Pons (tissue), 1 donor: Measurements from ENCODE around the gene NBR1.
"Not testable (repeated sequence)": the region's sequence is repeated elsewhere in the genome, so short reads cannot be mapped to it uniquely, and the experiment has no call there.

Experiments used
- DNase-seq: peaks from one replicate; pipeline ENCODE4 v3.0.0-alpha.2; 2016; ENCODE audit warnings: low spot score

Gene NBR1

DNA sequence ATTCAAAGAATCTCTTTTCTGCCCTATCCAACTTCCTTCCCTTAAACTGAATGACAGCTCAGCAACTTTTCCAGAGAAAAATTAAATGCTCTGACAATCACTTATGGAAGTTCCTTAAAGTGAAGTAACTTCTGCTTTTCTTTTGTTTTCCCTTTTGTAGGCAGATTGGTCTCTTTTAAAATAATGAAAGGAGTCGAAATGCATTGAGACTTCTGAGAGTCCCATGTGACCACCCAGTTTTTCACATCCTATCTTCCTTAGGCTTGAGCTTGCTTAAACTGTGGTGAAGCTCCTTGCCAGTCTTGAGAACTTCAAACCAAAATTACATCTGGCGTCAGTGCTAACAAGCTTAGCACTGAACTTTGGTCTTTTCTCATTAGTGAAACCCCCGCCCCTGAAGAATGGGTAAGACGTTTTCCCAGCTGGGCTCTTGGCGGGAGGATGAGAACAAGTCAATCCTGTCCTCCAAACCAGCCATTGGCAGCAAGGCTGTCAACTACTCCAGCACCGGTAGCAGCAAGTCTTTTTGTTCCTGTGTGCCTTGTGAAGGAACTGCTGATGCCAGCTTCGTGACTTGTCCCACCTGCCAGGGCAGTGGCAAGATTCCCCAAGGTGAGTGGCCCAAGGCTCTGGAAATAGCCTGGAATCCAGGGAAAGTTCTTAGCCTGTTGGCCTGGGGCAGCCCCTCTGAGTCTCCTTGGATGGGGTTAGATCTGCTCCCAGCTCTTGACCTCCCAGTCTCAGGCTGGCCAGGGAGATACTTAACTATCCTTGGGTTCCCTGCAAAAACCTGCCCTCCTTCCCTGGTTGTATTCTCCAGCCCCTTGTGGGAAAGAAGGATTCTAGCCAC is 41.9 kb downstream of the NBR1 start:
- peak; percentile 69 for DNase-seq

DNA sequence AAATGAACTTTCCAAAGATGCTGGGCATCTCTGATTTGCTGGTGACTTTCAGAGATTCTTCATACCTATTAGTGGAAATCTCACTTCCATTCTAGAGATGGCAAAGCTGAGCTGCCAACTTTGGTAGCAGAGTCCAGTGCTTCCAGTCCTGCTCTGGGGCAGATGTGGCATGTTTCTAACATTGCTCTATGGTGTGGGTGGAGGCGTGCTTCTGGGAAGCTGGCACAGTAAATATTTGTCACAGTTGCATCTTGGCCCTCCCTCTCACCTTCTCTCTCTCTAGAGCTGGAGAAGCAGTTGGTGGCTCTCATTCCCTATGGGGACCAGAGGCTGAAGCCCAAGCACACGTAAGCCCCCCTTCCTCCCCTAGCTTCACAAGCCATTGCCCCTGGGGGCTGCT is 42.5 kb downstream of the NBR1 start:
- no peak for DNase-seq

DNA sequence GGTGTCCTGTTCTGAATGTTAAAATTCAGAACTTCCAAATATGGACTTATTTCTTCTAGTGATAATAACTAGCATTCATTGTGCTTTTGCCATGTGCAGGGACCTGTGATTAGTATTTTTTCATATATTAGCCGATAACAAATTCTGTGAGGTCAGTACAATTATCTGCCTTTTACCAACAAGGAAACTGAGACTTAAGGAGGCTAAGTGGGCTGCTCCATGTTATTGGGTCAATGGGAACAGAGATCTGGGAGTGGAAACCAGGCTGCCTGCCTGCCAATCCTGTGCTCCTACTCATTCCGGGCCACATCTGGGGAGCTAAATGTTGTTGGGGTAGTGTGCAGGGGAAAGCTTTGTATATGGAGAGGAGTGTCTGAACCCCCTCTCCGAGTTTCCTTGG is 44.3 kb downstream of the NBR1 start:
- no peak for DNase-seq

DNA sequence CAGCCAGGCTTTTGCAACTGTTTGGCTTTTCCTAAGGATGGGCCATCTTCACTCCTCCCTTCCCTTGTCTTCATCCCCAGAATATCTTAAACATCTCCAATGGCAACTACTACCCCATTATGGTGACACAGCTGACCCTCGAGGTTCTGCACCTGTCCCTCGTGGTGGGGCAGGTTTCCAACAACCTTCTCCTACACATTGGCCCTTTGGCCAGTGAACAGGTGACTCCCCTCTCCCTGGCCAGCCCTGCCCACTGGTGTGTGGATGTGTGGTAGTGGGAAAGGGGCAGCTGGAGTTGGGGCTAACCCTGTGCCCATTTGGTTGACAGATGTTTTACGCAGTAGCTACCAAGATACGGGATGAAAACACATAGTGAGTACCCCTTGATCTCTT is 45.4 kb downstream of the NBR1 start:
- no peak for DNase-seq

DNA sequence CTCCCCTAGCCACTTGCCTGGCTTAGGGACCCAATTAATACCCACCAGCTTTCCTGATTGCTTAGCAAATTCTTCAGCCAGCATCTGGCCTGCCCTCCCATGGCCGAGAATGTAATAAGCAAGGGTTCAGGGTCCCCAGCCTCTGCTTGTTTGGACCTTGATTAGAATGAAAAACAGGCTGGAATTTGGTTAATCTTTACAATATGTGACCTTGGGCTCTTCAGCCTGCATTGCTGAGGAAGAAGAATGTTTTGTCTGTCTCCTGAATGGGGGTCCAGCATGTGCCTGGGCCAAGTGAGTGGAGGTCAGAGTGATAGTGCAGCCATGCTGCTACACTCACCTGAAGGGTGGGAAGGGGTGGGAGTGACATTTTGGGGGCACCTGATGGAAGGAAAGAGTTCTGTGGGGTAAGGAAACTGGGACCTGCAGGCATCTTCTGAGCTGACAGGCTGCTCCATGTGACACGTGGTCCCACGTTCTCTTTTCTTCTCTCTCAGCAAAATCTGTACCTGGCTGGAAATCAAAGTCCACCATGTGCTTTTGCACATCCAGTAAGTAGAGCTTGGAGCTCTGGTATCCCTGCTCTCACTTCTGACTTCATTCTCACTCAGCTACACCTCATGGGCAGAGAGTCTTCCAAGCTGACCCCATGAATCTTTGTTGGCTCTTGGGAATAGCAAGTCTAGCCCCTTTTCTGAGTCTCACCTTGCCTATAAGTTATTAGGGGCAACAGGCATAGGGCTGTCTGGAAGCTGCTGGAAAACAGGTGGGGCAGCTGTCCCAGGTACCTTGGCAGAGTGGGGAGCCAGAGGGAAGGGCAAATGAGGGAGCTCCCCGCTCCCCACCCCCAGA is 46.0 kb downstream of the NBR1 start:
- no peak for DNase-seq

DNA sequence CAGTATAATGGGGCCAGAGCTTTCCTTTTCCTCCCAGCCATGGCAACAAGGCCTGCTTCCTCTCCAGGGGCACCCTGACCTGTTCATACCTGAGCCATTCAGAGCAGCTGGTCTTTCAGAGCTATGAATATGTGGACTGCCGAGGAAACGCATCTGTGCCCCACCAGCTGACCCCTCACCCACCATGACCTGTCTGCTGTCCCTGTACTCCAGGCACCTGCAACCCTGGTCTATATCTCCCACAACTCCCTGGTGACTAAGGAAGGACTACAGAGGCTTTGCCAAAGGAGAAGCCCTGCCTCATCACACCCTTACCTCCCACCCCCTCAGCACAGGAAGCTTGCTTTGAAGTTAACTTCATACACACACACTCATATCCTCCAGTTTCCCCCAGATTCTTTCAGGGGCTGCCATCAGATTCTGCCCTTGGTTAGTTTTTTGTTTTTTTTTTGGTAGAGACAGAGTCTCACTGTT is 46.6 kb downstream of the NBR1 start:
- no peak for DNase-seq

DNA sequence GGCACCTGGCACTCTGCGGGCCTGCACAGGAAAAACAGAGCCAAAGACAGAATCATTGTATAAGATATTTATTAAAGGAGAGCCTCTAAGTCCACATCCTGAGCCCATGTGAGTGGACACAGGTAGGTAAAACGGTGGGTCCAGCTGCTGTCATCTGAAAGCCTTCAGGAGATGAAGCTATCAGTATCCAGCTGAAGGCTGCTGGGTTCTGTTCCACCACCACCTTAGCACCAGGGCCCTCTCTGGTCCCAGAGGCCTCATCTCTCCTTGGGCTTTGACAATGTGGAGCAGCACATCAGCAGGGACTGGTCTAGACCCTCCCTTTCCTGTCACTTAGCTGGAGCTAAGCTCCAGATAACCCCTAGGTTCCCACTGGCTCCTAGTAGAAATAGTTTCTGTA is 48.0 kb downstream of the NBR1 start:
- DNase-seq: no peak

DNA sequence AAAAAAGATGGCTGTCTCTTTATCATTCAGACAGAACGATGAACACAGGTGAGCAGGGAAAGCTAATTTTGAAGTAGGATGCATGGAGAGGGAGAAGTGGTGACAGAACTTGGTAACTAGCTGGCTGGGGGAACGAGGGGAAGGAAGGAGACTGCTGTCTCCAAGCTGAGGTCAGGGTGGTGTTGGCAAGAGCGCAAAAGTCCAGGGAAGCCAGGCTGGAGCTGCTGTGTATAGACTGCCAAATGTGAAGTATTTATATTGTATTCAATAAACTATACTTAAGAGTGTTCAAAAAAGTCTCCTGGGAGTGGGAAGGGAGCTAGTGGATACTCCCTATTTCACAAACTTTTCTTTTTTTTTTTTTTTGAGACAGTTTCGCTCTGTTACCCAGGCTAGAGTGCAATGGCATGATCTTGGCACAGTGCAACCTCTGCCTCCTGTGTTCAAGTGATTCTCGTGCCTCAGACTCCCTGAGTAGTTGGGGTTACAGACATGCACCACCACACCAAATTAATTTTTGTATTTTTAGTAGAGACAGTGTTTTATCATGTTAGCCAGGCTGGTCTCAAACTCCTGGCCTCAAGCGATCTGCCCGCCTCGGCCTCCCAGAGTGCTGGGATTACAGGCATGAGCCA is 48.8 kb downstream of the NBR1 start:
- DNase-seq: no peak

DNA sequence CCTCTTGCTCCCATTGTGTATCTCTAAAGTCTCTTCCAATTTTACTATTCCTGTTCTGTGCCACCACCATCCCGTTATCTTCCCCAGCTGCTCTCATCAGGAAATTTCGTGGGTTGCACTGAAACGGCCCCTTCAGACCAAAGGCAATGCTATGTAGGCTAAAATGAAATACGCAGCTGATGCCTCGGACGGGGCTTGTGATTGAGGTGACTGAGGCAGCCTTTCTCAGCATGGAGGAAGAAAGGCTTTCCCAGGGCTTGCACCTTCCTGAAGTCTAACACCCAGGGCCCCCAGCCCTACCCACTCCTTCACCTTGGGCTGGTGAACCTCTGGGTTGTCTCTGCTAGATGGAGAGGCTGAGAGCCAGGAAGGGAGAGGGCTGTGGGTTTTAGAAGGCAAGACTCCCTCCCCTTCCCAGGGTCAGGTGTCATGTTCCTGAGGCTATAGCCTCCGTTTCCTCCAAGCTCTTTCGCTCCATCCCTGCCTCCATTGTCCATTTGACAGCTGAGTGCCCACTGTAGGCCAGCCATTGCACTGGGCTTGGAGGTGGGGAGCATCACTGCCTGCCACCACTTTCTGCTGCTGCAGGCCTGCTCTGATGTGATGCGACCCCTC is 49.6 kb downstream of the NBR1 start:
- DNase-seq: no peak

DNA sequence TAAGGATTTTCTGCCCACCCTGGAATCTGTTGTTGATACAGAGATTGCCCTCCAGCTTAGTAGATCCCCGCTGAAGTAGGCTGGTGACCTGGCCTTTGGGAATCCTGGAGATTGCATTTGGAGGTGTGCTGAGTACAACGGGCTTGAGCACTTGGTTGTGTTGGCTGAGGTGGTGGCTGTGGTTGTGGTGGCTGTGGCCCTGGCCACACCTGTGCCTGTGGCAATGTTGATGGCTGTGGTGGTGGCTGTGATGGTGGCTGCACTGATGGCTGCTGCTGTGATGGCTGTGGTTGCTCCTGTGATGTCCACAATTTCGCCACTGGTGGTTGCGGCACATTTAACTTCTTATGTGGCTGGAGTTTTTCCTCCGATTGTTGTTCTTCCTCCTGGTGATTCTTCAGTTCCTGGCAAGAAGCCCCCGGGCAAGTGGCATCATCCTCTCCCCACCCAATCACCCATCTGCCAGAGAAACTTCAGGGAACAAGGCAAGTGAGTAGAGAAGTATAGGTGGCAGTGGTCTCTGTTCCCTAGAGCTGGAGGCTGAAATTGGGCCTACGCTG is 53.2 kb downstream of the NBR1 start:
- DNase-seq: no peak

DNA sequence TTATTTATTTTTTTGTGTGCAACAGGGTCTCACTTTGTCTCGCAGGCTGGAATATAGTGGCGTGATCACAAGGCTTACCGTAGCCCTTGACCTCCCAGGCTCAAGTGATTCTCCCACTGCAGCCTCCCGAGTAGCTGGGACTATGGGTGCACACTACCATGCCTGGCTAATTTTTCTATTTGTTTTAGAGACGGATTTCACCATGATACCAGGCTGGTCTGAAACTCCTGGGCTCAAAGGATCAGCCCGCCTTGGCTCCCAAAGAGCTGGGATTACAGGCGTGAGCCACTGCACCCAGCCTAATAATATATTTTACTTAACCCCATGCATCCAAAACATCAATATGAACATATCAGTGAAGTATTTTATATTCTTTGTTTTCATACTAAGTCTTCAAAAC is 55.4 kb downstream of the NBR1 start:
- DNase-seq: no peak

DNA sequence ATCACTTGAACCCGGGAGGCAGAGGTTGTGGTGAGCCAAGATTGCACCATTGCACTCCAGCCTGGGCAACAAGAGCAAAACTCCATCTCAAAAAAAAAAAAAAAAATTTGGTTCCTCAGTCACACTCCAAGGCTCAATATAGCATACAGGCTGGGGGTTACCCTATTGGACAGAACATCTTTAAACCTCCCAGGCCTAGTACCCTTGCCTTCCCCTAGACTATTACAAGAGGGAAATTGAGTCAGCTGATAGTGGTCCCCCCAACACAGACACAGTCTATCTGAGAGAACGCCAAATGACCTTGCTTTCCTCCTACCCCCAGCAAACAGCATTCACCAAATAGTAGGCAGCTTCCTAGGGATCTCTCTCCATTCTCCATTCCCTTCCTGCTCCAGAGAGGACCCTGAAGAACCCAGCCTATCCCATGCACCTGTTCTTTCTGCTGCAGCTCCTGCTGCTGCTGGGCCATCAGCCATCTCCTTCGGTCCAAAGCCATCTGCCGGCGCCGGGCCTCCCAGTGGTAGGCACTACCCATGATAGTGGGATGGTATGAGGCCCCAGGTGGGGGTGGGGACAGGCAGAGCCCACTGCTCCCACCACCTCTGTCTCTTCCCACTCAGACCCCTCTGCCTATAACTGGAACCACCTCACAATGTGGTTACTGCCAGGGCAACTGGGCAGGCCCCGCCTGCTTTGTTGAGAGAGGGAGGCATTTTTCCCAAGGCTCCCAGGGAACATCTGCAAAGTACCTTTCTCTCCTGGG is 57.2 kb downstream of the NBR1 start, which contains the start of gene CCDC200:
Gene CCDC200 (minus strand): TSS at position 604 of the 763 bp plus-strand sequence. CDS start 69 bp downstream, at position 535.
- DNase-seq: not testable (repeated sequence)

DNA sequence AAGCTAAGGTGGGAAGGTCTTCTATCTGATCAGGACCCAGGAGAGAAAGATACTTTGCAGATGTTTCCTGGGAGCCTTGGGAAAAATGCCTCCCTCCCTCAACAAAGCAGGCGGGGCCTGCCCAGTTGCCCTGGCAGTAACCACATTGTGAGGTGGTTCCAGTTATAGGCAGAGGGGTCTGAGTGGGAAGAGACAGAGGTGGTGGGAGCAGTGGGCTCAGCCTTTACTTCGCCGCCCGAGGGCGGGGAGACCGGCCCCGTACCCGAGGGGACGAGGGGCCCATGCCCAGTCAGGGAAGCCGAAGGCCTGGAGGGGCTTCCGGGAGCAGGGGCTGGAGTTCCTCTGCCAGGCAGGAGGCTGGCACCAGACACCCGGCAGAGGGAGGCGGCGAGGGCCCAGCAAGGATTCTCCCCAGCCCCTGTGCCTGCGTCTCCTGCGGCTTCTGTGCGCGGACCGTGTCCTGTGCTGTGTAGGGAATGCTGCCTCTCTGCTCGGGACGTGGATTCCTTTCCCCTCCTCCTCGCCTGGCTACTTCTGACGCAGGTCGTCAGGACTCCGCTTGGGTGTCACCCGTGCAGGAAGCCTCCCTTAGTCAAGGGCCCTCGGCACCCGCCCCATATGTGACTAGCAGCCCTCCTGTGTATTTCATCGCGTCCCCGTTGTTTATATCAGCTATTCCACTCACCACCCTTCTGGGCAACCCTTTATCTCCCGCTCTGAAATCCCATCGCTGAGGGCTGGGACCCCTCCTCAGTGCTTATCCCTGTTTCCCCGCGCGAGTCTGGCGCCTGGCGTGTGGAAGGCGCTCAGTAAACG is 60.4 kb downstream of the NBR1 start:
- not testable (repeated sequence) for DNase-seq

DNA sequence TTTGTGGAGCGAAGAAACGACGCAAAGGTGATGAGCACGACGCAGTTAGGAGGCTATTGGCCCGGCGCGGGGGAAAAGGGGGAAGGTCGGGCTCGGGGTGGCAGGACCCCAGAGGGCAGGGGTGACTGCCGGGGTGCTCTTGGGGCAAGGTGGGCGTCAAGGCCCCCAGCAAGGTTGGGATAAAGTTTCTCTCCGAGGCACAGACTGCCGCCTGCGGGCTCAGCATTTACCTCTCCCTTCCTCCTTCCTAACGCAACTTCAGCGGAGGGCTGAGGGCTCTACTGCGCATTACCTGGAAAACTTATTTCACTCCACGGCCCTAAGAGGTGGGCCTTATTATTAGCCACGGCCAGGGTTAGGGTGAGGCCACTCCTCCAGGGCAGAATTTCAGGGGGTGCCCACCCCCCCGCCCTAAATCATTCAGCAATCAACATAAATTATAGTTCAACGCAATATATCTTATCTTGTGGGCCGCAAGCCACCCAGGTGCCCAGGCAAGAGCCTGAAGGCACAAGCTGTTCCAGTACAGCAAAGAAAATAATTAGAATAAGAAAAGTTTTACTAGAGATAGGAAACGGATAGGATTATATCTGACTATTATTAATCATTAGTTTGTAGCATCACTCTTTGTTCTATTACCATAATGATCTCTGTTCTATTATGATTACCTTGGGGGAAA is 61.1 kb downstream of the NBR1 start:
- peak; percentile 26 for DNase-seq

DNA sequence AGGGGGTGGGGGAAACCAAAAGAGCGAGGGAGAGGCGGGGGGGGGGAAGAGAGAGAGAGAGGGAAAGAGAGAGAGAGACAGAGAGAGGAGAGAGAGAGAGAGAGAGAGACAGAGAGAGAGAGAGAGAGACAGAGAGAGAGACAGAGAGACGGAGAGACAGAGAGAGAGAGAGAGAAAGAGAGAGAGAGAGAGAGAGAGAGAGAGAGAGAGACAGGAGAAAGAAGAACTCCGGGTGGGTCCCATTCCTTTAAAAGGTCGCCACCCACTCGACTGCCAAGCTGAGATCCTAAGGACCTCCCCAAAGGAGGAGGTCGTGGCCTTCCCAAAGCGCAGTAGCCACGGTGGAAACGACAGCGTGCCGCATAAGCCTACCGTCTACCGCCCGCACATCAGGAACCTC is 62.2 kb downstream of the NBR1 start:
- not testable (repeated sequence) for DNase-seq

DNA sequence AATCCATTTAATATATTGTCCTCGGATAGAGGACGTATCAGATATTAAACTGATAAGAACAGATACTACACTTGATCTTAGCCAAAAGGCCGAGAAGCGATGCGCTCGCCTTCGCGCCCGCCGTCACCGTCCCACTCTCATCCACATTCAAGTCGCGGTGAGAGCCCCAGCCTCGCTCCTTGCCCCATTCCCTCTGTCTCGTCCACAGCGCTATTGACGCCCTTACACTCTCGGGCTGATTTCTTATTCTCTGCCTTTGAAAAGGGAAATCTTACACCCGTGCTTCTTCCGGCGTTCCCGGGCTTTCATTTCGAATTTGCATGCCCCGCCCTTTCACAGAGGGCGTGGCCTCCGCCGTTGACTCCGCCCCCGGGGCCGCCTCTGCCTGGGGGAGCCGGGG is 62.9 kb downstream of the NBR1 start, which contains the start of gene RNU2-1:
Gene RNU2-1 (minus strand): TSS at position 101 of the 400 bp plus-strand sequence.
- DNase-seq: not testable (repeated sequence)

DNA sequence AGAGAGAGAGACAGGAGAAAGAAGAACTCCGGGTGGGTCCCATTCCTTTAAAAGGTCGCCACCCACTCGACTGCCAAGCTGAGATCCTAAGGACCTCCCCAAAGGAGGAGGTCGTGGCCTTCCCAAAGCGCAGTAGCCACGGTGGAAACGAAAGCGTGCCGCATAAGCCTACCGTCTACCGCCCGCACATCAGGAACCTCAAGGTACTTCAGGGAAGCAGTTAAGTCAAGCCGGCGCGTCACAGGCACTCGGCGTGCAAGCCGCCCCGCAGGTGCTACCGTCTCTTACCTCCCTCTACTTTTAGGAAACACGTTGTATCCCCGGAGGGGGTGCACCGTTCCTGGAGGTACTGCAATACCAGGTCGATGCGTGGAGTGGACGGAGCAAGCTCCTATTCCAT is 68.6 kb downstream of the NBR1 start:
- not testable (repeated sequence) for DNase-seq

DNA sequence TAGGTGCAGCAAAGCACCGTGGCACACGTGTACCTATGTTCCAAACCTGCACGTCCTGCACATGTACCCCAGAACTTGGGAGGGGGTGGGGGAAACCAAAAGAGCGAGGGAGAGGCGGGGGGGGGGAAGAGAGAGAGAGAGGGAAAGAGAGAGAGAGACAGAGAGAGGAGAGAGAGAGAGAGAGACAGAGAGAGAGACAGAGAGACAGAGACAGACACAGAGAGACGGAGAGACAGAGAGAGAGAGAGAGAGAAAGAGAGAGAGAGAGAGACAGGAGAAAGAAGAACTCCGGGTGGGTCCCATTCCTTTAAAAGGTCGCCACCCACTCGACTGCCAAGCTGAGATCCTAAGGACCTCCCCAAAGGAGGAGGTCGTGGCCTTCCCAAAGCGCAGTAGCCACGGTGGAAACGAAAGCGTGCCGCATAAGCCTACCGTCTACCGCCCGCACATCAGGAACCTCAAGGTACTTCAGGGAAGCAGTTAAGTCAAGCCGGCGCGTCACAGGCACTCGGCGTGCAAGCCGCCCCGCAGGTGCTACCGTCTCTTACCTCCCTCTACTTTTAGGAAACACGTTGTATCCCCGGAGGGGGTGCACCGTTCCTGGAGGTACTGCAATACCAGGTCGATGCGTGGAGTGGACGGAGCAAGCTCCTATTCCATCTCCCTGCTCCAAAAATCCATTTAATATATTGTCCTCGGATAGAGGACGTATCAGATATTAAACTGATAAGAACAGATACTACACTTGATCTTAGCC is 69.8 kb downstream of the NBR1 start:
- not testable (repeated sequence) for DNase-seq
